Measurements from ENCODE around the gene BAHCC1.

GRCh38 chr17:81365148-81365600, 30.1 kb upstream of the BAHCC1 start:
- no peak for TF ChIP-seq CTCF (IDR thresholded peaks at IDR 0.05)
- no peak for TF ChIP-seq ZNF263 (CRISPR knock-in tag; IDR thresholded peaks at IDR 0.05; ENCODE audit: low read depth)
- TF ChIP-seq ZNF138 (CRISPR knock-in tag; conservative IDR thresholded peaks at IDR 0.05), result no peak
- TF ChIP-seq NFYB (CRISPR knock-in tag; conservative IDR thresholded peaks at IDR 0.05; ENCODE audit: low read depth), result no peak
- no peak for TF ChIP-seq ZNF317 (CRISPR knock-in tag; IDR thresholded peaks at IDR 0.05; ENCODE audit: borderline replicate concordance, low read depth)
- TF ChIP-seq NR1H2 (CRISPR knock-in tag; IDR thresholded peaks at IDR 0.05), result no peak
- TF ChIP-seq, protein P1, sequence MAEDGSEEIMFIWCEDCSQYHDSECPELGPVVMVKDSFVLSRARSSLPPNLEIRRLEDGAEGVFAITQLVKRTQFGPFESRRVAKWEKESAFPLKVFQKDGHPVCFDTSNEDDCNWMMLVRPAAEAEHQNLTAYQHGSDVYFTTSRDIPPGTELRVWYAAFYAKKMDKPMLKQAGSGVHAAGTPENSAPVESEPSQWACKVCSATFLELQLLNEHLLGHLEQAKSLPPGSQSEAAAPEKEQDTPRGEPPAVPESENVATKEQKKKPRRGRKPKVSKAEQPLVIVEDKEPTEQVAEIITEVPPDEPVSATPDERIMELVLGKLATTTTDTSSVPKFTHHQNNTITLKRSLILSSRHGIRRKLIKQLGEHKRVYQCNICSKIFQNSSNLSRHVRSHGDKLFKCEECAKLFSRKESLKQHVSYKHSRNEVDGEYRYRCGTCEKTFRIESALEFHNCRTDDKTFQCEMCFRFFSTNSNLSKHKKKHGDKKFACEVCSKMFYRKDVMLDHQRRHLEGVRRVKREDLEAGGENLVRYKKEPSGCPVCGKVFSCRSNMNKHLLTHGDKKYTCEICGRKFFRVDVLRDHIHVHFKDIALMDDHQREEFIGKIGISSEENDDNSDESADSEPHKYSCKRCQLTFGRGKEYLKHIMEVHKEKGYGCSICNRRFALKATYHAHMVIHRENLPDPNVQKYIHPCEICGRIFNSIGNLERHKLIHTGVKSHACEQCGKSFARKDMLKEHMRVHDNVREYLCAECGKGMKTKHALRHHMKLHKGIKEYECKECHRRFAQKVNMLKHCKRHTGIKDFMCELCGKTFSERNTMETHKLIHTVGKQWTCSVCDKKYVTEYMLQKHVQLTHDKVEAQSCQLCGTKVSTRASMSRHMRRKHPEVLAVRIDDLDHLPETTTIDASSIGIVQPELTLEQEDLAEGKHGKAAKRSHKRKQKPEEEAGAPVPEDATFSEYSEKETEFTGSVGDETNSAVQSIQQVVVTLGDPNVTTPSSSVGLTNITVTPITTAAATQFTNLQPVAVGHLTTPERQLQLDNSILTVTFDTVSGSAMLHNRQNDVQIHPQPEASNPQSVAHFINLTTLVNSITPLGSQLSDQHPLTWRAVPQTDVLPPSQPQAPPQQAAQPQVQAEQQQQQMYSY (CRISPR knock-in tag; IDR thresholded peaks at IDR 0.05), result no peak
- TF ChIP-seq, protein P2, sequence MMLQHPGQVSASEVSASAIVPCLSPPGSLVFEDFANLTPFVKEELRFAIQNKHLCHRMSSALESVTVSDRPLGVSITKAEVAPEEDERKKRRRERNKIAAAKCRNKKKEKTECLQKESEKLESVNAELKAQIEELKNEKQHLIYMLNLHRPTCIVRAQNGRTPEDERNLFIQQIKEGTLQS (CRISPR knock-in tag; conservative IDR thresholded peaks at IDR 0.05), result no peak
- TF ChIP-seq, protein P3, sequence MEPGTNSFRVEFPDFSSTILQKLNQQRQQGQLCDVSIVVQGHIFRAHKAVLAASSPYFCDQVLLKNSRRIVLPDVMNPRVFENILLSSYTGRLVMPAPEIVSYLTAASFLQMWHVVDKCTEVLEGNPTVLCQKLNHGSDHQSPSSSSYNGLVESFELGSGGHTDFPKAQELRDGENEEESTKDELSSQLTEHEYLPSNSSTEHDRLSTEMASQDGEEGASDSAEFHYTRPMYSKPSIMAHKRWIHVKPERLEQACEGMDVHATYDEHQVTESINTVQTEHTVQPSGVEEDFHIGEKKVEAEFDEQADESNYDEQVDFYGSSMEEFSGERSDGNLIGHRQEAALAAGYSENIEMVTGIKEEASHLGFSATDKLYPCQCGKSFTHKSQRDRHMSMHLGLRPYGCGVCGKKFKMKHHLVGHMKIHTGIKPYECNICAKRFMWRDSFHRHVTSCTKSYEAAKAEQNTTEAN (CRISPR knock-in tag; IDR thresholded peaks at IDR 0.05), result no peak
- 0 out of 2 replicates have a peak, but pooled peaks have one; percentile 22 for TF ChIP-seq SP1 (CRISPR knock-in tag; conservative IDR thresholded peaks at IDR 0.05)
- TF ChIP-seq EMX1 (CRISPR knock-in tag; IDR thresholded peaks at IDR 0.05), result no peak
- TF ChIP-seq FOXP1 (CRISPR knock-in tag; IDR thresholded peaks at IDR 0.05; ENCODE audit: borderline replicate concordance), result no peak
- TF ChIP-seq FOXP4 (CRISPR knock-in tag; IDR thresholded peaks at IDR 0.05), result no peak
- no peak for TF ChIP-seq TP53 (CRISPR knock-in tag; IDR thresholded peaks at IDR 0.05)
